ENCODE results near the gene HOMER1. TPM values are rescaled to one million over a fixed set of nuclear protein-coding genes. Genes with fewer than 3 reads are reported as not detected.

The HOMER1 gene
- polyA plus RNA-seq, 3 donors: 0.03 to 0.62 (median 0.04) TPM

DNA sequence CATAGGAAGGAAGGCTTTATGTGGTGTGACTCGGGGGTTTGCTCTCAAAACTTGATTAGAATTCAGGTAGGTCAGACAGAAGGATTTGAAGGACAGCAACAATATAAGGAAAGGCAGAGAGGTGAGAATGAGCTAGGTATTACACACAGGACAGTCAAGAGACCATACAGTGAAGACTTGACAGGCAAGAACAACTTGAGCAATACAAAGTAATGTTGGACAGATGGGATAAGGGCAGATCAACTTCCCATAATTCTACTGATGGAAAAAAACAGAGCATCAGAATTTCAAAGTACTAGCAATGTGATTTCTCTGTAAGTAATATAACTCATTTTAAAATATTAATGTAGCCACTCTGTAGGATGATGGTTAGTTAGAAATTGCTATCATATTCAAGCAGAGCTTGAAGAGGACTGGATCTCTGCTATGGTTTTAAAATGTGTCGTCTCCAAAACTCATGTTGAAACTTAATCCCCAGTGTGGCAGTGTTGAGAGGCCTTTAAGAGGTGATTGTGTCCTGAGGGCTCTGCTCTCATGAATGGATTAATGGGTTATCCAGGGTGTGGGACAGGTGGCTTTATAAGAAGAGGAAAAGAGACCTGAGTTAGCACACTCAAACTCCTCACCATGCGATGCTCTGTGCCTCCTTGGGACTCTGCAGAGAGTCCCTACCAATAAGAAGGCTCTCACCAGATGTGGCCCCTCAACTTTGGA lies 22.4 kb upstream of the HOMER1 start:
- TF ChIP-seq, protein P1, sequence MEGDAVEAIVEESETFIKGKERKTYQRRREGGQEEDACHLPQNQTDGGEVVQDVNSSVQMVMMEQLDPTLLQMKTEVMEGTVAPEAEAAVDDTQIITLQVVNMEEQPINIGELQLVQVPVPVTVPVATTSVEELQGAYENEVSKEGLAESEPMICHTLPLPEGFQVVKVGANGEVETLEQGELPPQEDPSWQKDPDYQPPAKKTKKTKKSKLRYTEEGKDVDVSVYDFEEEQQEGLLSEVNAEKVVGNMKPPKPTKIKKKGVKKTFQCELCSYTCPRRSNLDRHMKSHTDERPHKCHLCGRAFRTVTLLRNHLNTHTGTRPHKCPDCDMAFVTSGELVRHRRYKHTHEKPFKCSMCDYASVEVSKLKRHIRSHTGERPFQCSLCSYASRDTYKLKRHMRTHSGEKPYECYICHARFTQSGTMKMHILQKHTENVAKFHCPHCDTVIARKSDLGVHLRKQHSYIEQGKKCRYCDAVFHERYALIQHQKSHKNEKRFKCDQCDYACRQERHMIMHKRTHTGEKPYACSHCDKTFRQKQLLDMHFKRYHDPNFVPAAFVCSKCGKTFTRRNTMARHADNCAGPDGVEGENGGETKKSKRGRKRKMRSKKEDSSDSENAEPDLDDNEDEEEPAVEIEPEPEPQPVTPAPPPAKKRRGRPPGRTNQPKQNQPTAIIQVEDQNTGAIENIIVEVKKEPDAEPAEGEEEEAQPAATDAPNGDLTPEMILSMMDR (IDR thresholded peaks at IDR 0.05): no peak
- WGBS (ENCODE audit: insufficient coverage): 83% methylated on average over 2 of the region's 3 CpGs
- Histone ChIP-seq H4K20me1 (ENCODE audit: insufficient read depth, low read length) (no peaks in the 10 kb centered on the region), H2AFZ (ENCODE audit: insufficient read depth, low read depth, low read length, poor library complexity, severe bottlenecking) (no peak overlapping the region), H3K79me2 (ENCODE audit: insufficient read depth, low read length) (no peaks in the 10 kb centered on the region), H3K27ac (ENCODE audit: low read depth in 1 of 2, low read length in 2 of 2) (no peak overlapping the region), H3K4me3 (replicated peaks in 1 of 3; ENCODE audit: low read depth in 2 of 3, low read length in 3 of 3) (no peak overlapping the region), H3K4me1 (ENCODE audit: control insufficient read depth in 1 of 2, insufficient read depth in 2 of 2, low read length in 2 of 2) (no peaks in the 10 kb centered on the region), H3K36me3 (replicated peaks in 1 of 2; ENCODE audit: control insufficient read depth in 1 of 2, insufficient read depth in 2 of 2, low read length in 2 of 2) (no peaks in the 10 kb centered on the region), H3K4me2 (replicated peaks; ENCODE audit: extremely low read depth, low read length, poor library complexity, severe bottlenecking) (no peak overlapping the region), H3K9ac (ENCODE audit: insufficient read depth, low read length, poor library complexity, severe bottlenecking) (no peak overlapping the region), H3K9me3 (replicated peaks in 1 of 2; ENCODE audit: control insufficient read depth in 1 of 2, insufficient read depth in 1 of 2, low read length in 2 of 2) (no peaks in the 10 kb centered on the region), H3K27me3 (ENCODE audit: control insufficient read depth in 2 of 2, insufficient read depth in 2 of 2, low read length in 2 of 2) (no peaks in the 10 kb centered on the region)
- H3K4me3 Mint-ChIP-seq: no peak overlapping the region
- H3K36me3 Mint-ChIP-seq: no peaks in the 10 kb centered on the region
- no peaks in the 10 kb centered on the region for H3K4me1 Mint-ChIP-seq
- H3K27me3 Mint-ChIP-seq (ENCODE audit: low read depth in 3 of 3): peaks cover 0 to 5% (median 4%) of the 10 kb centered on the region in 3 donors
- H3K27ac Mint-ChIP-seq: no peak overlapping the region
- intact Hi-C loops (cut with micrococcal nuclease): no loop called here
- no peak for DNase-seq
- peaks cover 0 to 4% (median 0%) of the 10 kb centered on the region in 7 donors for H3K9me3 Mint-ChIP-seq

DNA sequence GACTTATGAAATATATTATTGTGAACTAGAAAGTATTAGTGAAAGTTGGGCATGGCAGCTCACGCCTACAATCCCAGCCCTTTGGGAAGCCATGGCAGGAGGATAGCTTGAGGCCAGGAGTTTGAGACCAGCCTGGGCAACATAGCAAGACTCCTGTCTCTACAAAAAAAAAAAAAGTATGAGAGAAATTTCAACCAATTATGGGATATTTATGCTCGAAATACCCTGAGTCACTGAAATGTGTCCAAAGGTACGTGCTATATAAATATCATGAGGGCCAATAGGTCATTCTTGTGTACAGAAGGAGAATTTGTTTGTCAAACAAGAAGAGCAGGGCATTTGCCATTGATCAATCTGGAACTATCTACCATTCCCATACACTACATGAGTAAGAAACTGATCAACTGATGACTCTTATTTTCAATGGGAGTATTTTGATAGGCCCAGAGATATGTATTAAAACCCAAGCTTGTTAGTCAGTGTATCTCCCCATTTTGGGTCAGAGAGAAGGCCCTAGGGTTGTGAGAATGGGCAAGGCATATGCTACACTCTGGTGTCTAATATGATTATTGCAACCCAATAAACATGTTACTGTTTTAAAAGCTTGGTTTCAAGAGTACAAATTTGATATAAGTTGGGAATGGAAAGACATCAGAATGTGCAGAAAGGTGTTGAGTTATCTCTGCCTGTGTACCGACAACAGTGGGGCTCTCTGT lies 21.7 kb upstream of the HOMER1 start:
- WGBS (ENCODE audit: insufficient coverage): 100% methylated on average over 1 of the region's 4 CpGs
- H3K9ac ChIP-seq (ENCODE audit: insufficient read depth, low read length, poor library complexity, severe bottlenecking): no peak overlapping the region
- Mint-ChIP-seq H3K4me3 (no peak overlapping the region), H3K9me3 (peaks cover 0 to 4% (median 0%) of the 10 kb centered on the region in 7 donors), H3K27ac (peak overlapping the region in 1 of 7 donors; percentile 51), H3K36me3 (no peaks in the 10 kb centered on the region), H3K4me1 (no peaks in the 10 kb centered on the region), H3K27me3 (ENCODE audit: low read depth in 3 of 3) (peaks cover 0 to 5% (median 4%) of the 10 kb centered on the region in 3 donors)
- H3K36me3 ChIP-seq (replicated peaks in 1 of 2; ENCODE audit: control insufficient read depth in 1 of 2, insufficient read depth in 2 of 2, low read length in 2 of 2): no peaks in the 10 kb centered on the region
- H3K4me2 ChIP-seq (replicated peaks; ENCODE audit: extremely low read depth, low read length, poor library complexity, severe bottlenecking): no peak overlapping the region
- intact Hi-C loops (cut with micrococcal nuclease): no loop called here
- H2AFZ ChIP-seq (ENCODE audit: insufficient read depth, low read depth, low read length, poor library complexity, severe bottlenecking): no peak overlapping the region
- H3K27ac ChIP-seq (ENCODE audit: low read depth in 1 of 2, low read length in 2 of 2): no peak overlapping the region
- no peaks in the 10 kb centered on the region for H4K20me1 ChIP-seq (ENCODE audit: insufficient read depth, low read length)
- TF ChIP-seq, protein P1 (IDR thresholded peaks at IDR 0.05): no peak
- no peak overlapping the region for H3K4me3 ChIP-seq (replicated peaks in 1 of 3; ENCODE audit: low read depth in 2 of 3, low read length in 3 of 3)
- DNase-seq: no peak
- no peaks in the 10 kb centered on the region for H3K9me3 ChIP-seq (replicated peaks in 1 of 2; ENCODE audit: control insufficient read depth in 1 of 2, insufficient read depth in 1 of 2, low read length in 2 of 2)
- no peaks in the 10 kb centered on the region for H3K4me1 ChIP-seq (ENCODE audit: control insufficient read depth in 1 of 2, insufficient read depth in 2 of 2, low read length in 2 of 2)
- no peaks in the 10 kb centered on the region for H3K79me2 ChIP-seq (ENCODE audit: insufficient read depth, low read length)
- H3K27me3 ChIP-seq (ENCODE audit: control insufficient read depth in 2 of 2, insufficient read depth in 2 of 2, low read length in 2 of 2): no peaks in the 10 kb centered on the region

Measured in CD14-positive monocyte (primary cell).